OCI-LY1 (cell line): ENCODE data around the gene GRID2IP.

Source experiments
- H2AFZ ChIP-seq: fragments of 200-600 bp; sonication (generic), shearing (Covaris generic); 2 replicates; pipeline ENCODE4 v1.6.0; 2014; ENCODE audit warnings: antibody characterized with exemption, mild to moderate bottlenecking, low read length
- H3F3A ChIP-seq: fragments of 200-600 bp; sonication (generic), shearing (Covaris generic); 2 replicates; pipeline ENCODE4 v1.6.0; 2014; ENCODE audit warnings: mild to moderate bottlenecking, antibody characterized with exemption, low read length, moderate library complexity; ENCODE audit not compliant: insufficient read depth
- H3K27ac ChIP-seq: fragments of 200-600 bp; sonication (generic); 2 replicates; pipeline ENCODE4 v1.5.1; 2014; ENCODE audit warnings: low read length, mixed run types, mild to moderate bottlenecking, low read depth; ENCODE audit not compliant: poor library complexity, severe bottlenecking
- H3K27me3 ChIP-seq: fragments of 200-600 bp; sonication (generic); 2 replicates; pipeline ENCODE4 v1.6.0; 2014; ENCODE audit warnings: antibody characterized with exemption, mild to moderate bottlenecking, low read length, moderate library complexity; ENCODE audit not compliant: insufficient read depth
- H3K36me3 ChIP-seq: fragments of 200-600 bp; sonication (generic); 2 replicates; pipeline ENCODE4 v1.6.1; 2014; ENCODE audit warnings: mild to moderate bottlenecking, antibody characterized with exemption, low read length, moderate library complexity, mixed read lengths; ENCODE audit not compliant: insufficient read depth
- H3K4me1 ChIP-seq: fragments of 200-600 bp; sonication (generic); 2 replicates; pipeline ENCODE4 v1.5.1; 2014; ENCODE audit warnings: mild to moderate bottlenecking, low read length, moderate library complexity; ENCODE audit not compliant: insufficient read depth, severe bottlenecking
- H3K4me2 ChIP-seq: fragments of 200-600 bp; sonication (generic), shearing (Covaris generic); 2 replicates; pipeline ENCODE4 v1.6.1; 2014; ENCODE audit warnings: low read length
- H3K4me3 ChIP-seq: fragments of 200-600 bp; sonication (generic); 2 replicates; pipeline ENCODE4 v1.5.1; 2014; ENCODE audit warnings: low read length, low read depth, mild to moderate bottlenecking, mixed read lengths; ENCODE audit not compliant: poor library complexity, severe bottlenecking
- H3K79me2 ChIP-seq: fragments of 200-600 bp; shearing (Covaris generic); 2 replicates; pipeline ENCODE4 v1.6.1; 2016; ENCODE audit warnings: mixed run types, low read length, mixed read lengths; ENCODE audit not compliant: insufficient read depth
- H3K9ac ChIP-seq: fragments of 200-600 bp; sonication (generic), shearing (Covaris generic); 2 replicates; pipeline ENCODE4 v1.6.1; 2014; ENCODE audit warnings: mild to moderate bottlenecking, low read length, mixed read lengths
- H3K9me2 ChIP-seq: fragments of 200-600 bp; sonication (generic), shearing (Covaris generic); 2 replicates; pipeline ENCODE4 v1.6.1; 2014; ENCODE audit warnings: low read depth, mild to moderate bottlenecking, low read length, mixed read lengths
- H3K9me3 ChIP-seq: fragments of 200-600 bp; shearing (Covaris generic); 2 replicates; pipeline ENCODE4 v1.6.1; 2014; ENCODE audit warnings: low read length, mixed read lengths
- H4K20me1 ChIP-seq: fragments of 200-600 bp; sonication (generic), shearing (Covaris generic); 2 replicates; pipeline ENCODE4 v1.6.0; 2016; ENCODE audit warnings: mild to moderate bottlenecking, low read length; ENCODE audit not compliant: insufficient read depth
- EZH2 ChIP-seq: fragments of 200-600 bp; sonication (generic), shearing (Covaris generic); IDR thresholded peaks from 2 replicates; pipeline ENCODE4 v1.8.0; 2017; ENCODE audit warnings: borderline replicate concordance, mixed run types, mild to moderate bottlenecking, antibody characterized with exemption, low read length, moderate library complexity, mixed read lengths
- TF ChIP-seq, protein P1 (sequence below): fragments of 200-600 bp; sonication (generic), shearing (Covaris generic); IDR thresholded peaks from 2 replicates; pipeline ENCODE4 v1.5.1; 2017; ENCODE audit warnings: mild to moderate bottlenecking, antibody characterized with exemption, low read length, moderate library complexity, mixed read lengths

The GRID2IP gene

DNA sequence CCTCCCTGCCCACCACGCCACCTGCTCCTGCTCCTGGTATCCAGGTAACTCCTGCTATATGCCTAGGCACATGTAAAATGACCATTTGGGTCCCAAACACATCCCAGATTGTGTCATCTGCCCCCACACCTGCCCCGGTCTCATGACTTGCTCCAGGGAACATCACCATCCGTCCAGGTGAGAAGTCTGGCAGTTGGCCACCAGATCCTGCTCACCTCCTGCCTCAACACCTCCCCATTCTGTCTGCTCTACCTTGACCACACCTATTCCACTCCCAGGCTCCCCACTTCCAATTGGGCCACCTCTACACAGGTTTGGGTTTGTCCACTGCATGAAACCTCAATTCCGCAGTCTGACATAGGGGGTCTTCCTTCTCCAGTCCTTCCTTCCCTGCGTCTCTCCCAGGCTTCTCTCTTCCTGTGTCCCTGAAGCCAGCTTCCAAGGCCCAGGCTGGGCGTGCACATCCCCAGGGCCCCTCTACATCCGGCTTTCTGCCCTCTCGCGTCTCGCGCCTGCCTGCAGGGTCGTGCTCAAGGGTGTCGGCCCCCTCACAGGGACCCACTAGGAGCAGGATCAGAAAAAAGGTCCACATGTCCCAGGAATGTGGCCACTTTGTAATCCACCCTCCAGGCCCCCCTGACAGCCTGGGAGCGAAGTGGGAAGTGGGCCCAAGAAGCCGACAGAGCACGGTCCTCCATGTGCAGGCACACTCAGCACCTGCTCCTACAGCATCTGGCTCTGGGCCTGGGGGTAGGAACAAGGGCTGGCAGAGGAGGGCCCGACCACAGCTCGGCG, 54.2 kb downstream of the GRID2IP start:
- no peaks in the 10 kb centered on the region for H3K4me1 ChIP-seq
- H3F3A ChIP-seq, result no peaks in the 10 kb centered on the region
- no peak overlapping the region for H3K9ac ChIP-seq
- H3K36me3 ChIP-seq, result no peaks in the 10 kb centered on the region
- H3K27ac ChIP-seq, result no peak overlapping the region
- H3K4me2 ChIP-seq, result no peak overlapping the region
- H4K20me1 ChIP-seq, result no peaks in the 10 kb centered on the region
- TF ChIP-seq EZH2, result no peak
- TF ChIP-seq, protein P1, sequence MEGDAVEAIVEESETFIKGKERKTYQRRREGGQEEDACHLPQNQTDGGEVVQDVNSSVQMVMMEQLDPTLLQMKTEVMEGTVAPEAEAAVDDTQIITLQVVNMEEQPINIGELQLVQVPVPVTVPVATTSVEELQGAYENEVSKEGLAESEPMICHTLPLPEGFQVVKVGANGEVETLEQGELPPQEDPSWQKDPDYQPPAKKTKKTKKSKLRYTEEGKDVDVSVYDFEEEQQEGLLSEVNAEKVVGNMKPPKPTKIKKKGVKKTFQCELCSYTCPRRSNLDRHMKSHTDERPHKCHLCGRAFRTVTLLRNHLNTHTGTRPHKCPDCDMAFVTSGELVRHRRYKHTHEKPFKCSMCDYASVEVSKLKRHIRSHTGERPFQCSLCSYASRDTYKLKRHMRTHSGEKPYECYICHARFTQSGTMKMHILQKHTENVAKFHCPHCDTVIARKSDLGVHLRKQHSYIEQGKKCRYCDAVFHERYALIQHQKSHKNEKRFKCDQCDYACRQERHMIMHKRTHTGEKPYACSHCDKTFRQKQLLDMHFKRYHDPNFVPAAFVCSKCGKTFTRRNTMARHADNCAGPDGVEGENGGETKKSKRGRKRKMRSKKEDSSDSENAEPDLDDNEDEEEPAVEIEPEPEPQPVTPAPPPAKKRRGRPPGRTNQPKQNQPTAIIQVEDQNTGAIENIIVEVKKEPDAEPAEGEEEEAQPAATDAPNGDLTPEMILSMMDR, result no peak
- no peak overlapping the region for H2AFZ ChIP-seq
- H3K27me3 ChIP-seq, result no peaks in the 10 kb centered on the region; the same call in 1 of the 2 replicates
- H3K79me2 ChIP-seq, result no peaks in the 10 kb centered on the region
- no peaks in the 10 kb centered on the region for H3K9me3 ChIP-seq
- no peak overlapping the region for H3K4me3 ChIP-seq
- H3K9me2 ChIP-seq, result no peaks in the 10 kb centered on the region

DNA sequence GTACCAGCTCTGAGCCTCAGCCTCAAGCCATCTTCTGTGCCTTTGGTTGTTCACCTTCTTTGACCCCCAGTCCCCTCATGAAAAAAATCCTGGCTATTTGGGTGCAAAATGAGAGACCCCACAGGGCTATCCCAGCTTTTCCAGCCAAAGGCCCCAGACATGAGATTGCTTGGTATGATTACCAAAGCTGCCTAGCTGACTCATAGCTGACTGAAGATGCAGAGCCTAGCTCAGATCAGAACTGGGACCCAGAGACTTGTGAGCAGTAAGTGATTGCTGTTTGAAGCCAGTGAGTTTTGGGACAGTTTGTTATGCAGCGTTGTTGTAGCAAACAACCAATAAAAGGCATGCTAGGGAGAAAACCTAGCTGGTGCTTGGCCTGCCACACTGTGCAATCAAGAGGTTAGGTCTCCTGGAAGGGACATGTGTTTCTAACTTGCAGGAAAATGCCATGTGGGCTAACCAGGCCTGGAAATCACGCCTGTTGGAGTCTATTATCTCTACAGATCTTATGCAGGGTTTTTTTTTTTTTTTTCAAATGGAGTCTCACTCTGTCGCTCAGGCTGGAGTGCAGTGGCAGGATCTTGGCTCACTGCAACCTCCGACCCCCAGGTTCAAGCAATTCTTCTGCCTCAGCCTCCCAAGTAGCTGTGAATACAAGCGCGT, 55.5 kb downstream of the GRID2IP start:
- no peaks in the 10 kb centered on the region for H3K36me3 ChIP-seq
- no peaks in the 10 kb centered on the region for H4K20me1 ChIP-seq
- no peaks in the 10 kb centered on the region; the same call in 1 of the 2 replicates for H3K27me3 ChIP-seq
- no peak for TF ChIP-seq EZH2
- TF ChIP-seq, protein P1, result no peak
- no peaks in the 10 kb centered on the region for H3K4me1 ChIP-seq
- no peak overlapping the region for H2AFZ ChIP-seq
- no peak overlapping the region for H3K9ac ChIP-seq
- no peak overlapping the region for H3K4me2 ChIP-seq
- no peaks in the 10 kb centered on the region for H3K9me3 ChIP-seq
- H3K79me2 ChIP-seq, result no peaks in the 10 kb centered on the region
- H3F3A ChIP-seq, result no peaks in the 10 kb centered on the region
- no peaks in the 10 kb centered on the region for H3K9me2 ChIP-seq
- H3K4me3 ChIP-seq, result no peak overlapping the region
- H3K27ac ChIP-seq, result no peak overlapping the region

DNA sequence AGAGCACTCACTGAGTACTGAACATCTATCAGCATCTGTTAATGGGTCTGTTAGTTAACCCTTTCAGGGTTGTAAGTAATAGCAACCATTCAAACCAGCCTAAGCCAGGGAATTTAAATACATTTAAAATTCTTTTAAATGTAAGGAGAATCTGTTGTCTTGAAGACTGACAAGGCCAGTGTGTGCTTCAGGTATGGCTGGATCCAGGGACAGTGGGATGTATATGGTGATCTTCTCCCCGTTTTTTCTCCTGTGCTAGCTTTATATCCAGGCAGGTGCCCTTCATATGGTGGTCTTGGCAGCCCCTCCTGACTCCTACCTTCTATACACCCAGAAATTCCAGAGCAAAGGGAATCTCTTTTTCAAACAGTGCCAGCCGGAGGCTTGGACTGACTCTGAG, 56.9 kb downstream of the GRID2IP start:
- Histone ChIP-seq H4K20me1 (no peaks in the 10 kb centered on the region), H3K4me2 (no peak overlapping the region), H3K27ac (no peak overlapping the region), H3K9me3 (no peaks in the 10 kb centered on the region), H3K9me2 (no peaks in the 10 kb centered on the region), H3F3A (no peaks in the 10 kb centered on the region), H3K27me3 (no peaks in the 10 kb centered on the region; the same call in 1 of the 2 replicates), H3K9ac (no peak overlapping the region), H3K79me2 (no peaks in the 10 kb centered on the region), H3K4me1 (no peaks in the 10 kb centered on the region), H2AFZ (no peak overlapping the region), H3K36me3 (no peaks in the 10 kb centered on the region), H3K4me3 (no peak overlapping the region)
- TF ChIP-seq EZH2, result no peak
- TF ChIP-seq, protein P1, result no peak
